ENCODE data around the gene PSMA1. TPM values are rescaled to one million over a fixed set of nuclear protein-coding genes. Genes with fewer than 3 reads are reported as not detected.

The PSMA1 gene
- total and polyA plus RNA-seq, 2 of the 13 experiments (the other 11 are each of a cell fraction or from before 2014, with no cell fraction given), result 188 to 229 TPM

GRCh38 chr11:14519917-14520746 lies at the start of gene PSMA1 (continued):
- no peak for TF ChIP-seq FOXO4 (CRISPR knock-in tag; conservative IDR thresholded peaks at IDR 0.05)
- no peak for TF ChIP-seq GLI4 (CRISPR knock-in tag; IDR thresholded peaks at IDR 0.05; ENCODE audit: borderline replicate concordance)
- TF ChIP-seq ZSCAN21 (CRISPR knock-in tag; IDR thresholded peaks at IDR 0.05; ENCODE audit: borderline replicate concordance), result peak; percentile 36; the same call in 1 of the 2 replicates
- TF ChIP-seq ZNF766 (CRISPR knock-in tag; IDR thresholded peaks at IDR 0.05; ENCODE audit: borderline replicate concordance), result no peak; the same call in 1 of the 2 replicates
- no peak for TF ChIP-seq MYNN (CRISPR knock-in tag; IDR thresholded peaks at IDR 0.05; ENCODE audit: low read depth)
- peak; percentile 31; the same call in 1 of the 2 replicates for TF ChIP-seq CHCHD3 (CRISPR knock-in tag; IDR thresholded peaks at IDR 0.05)
- peak; percentile 95 for TF ChIP-seq BCL6 (CRISPR knock-in tag; IDR thresholded peaks at IDR 0.05)
- no peak for TF ChIP-seq ZNF446 (CRISPR knock-in tag; IDR thresholded peaks at IDR 0.05)
- TF ChIP-seq ISL2 (CRISPR knock-in tag; IDR thresholded peaks at IDR 0.05), result peak; percentile 61; the same call in 1 of the 2 replicates
- peak; percentile 89 to 90; a peak in 3 of 4 replicates for TF ChIP-seq HMGXB4 (CRISPR knock-in tag; IDR thresholded peaks at IDR 0.05; ENCODE audit: borderline replicate concordance in 1 of 2, low read depth in 1 of 2)
- TF ChIP-seq, protein P1, sequence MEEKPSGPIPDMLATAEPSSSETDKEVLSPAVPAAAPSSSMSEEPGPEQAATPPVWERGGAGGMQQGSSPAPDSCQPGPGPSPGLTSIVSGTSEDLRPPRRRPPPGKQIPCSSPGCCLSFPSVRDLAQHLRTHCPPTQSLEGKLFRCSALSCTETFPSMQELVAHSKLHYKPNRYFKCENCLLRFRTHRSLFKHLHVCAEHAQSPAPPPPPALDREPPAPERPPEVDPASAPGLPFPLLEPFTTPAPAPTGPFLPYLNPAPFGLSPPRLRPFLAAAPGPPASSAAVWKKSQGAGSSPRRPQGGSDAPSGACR (CRISPR knock-in tag; IDR thresholded peaks at IDR 0.05), result peak; percentile 70; the same call in 1 of the 2 replicates
- no peak; a peak in 1 of 4 replicates for TF ChIP-seq MAFK (conservative IDR thresholded peaks at IDR 0.05 in 1 of 2, IDR thresholded peaks at IDR 0.05 in 1 of 2; ENCODE audit: low read length in 2 of 2)
- peak; percentile 56; the same call in 1 of the 2 replicates for TF ChIP-seq DNMT3B (CRISPR knock-in tag; conservative IDR thresholded peaks at IDR 0.05)
- TF ChIP-seq FOXM1 (CRISPR knock-in tag; IDR thresholded peaks at IDR 0.05), result no peak
- TF ChIP-seq MED13 (CRISPR knock-in tag; IDR thresholded peaks at IDR 0.05), result no peak; the same call in 1 of the 2 replicates
- no peak for TF ChIP-seq ZNF407 (CRISPR knock-in tag; IDR thresholded peaks at IDR 0.05; ENCODE audit: not compliant biosample characterization)
